ENCODE measurements around the gene NAV2.
"Not testable (repeated sequence)": the region's sequence is repeated elsewhere in the genome, so short reads cannot be mapped to it uniquely, and the experiment has no call there.

NAV2 gene

DNA sequence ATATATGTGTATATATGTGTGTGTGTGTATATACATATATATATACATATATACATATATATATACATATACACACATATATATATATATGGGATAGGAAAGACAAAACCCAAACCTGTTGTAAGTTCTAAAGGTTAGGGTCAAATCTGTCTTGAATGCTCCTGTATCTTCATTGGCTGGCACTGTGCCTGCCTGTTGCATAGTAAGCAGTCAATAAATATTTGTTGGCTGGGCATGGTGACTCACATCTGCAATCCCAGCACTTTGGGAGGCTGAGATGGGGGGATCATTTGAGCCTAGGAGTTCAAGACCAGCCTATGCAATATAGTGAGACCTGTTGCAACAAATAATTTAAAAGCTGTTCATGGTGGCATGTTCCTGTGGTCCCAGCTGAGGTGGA, 242.3 kb downstream of the NAV2 start:
- DNase-seq (ENCODE audit: low read depth), result peak; percentile 44
- TF ChIP-seq, protein P1, sequence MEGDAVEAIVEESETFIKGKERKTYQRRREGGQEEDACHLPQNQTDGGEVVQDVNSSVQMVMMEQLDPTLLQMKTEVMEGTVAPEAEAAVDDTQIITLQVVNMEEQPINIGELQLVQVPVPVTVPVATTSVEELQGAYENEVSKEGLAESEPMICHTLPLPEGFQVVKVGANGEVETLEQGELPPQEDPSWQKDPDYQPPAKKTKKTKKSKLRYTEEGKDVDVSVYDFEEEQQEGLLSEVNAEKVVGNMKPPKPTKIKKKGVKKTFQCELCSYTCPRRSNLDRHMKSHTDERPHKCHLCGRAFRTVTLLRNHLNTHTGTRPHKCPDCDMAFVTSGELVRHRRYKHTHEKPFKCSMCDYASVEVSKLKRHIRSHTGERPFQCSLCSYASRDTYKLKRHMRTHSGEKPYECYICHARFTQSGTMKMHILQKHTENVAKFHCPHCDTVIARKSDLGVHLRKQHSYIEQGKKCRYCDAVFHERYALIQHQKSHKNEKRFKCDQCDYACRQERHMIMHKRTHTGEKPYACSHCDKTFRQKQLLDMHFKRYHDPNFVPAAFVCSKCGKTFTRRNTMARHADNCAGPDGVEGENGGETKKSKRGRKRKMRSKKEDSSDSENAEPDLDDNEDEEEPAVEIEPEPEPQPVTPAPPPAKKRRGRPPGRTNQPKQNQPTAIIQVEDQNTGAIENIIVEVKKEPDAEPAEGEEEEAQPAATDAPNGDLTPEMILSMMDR (conservative IDR thresholded peaks at IDR 0.05; ENCODE audit: low read depth, low read length), result no peak
- no peak overlapping the region for H3K4me3 ChIP-seq (ENCODE audit: low read depth, low read length)

DNA sequence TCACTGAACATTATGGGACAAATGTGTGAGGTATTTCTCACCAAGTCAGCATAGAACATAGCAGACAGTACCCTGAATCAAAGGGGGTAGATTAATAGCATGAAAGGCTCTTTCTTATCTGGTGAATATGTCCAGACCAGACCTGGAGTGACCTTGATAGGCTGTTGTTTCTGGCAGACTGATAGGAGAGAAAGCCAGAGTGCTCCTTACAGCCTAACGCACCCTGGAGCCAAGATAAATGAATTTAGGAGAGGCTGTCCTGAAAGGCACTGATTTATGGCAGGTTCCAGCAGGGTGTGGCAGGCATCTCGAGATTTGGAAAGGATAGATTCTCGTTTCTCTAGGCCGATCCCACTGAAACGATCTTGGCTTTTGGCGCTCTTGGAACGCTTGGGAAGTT, 243.0 kb downstream of the NAV2 start:
- no peak overlapping the region for H3K4me3 ChIP-seq (ENCODE audit: low read depth, low read length)
- TF ChIP-seq, protein P1 (conservative IDR thresholded peaks at IDR 0.05; ENCODE audit: low read depth, low read length), result no peak
- DNase-seq (ENCODE audit: low read depth), result no peak

DNA sequence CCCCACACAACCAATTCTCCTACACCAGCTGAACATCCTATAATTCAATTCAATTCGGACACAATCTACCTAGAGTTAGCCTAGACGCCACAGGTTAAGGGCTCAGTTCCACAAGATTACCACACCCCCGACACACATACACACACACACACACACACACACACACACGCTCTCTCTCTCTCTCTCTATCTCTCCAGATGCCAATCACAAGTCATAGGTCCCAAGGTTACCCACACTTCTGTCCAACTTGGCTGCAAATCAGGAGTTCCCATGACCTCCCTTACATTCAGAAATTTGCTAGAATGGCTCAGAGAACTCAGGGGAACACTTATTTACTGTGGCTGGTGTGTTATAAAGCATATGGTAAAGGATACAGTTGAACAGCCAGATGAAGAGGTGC, 243.6 kb downstream of the NAV2 start:
- no peak overlapping the region for H3K4me3 ChIP-seq (ENCODE audit: low read depth, low read length)
- no peak for DNase-seq (ENCODE audit: low read depth)
- TF ChIP-seq, protein P1 (conservative IDR thresholded peaks at IDR 0.05; ENCODE audit: low read depth, low read length), result no peak

DNA sequence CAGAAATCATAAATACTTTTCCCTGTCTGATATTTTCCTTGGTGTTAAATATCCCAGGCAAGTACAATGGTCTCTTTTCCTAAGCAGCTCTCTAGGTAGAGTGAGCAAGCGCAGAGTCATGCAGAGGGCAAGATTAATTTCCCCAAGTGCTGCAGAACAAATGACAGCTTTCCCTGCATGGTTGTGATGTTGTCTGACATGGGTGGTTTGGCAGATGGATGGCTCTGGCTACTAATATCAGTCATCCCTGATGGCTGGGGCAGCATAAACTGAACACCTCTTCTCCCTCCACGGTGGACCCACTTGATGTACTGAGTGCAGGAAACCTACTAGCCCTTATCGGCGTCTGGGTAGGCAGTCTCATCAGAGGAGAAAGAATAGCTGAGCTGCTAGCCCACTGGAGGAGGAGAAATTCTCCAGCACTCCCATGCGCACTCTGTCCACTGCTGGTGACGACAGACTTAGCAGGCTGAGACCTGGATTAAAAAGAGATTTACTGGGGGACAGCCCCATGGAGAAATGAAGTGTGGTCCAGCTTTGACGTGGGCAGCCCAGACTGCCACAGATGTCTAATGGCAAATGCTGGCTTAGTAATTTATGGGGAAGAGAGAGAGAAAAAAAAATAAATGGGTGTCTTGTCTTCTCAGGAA, 244.8 kb downstream of the NAV2 start:
- TF ChIP-seq, protein P1 (conservative IDR thresholded peaks at IDR 0.05; ENCODE audit: low read depth, low read length), result no peak
- H3K4me3 ChIP-seq (ENCODE audit: low read depth, low read length), result no peak overlapping the region
- no peak for DNase-seq (ENCODE audit: low read depth)

DNA sequence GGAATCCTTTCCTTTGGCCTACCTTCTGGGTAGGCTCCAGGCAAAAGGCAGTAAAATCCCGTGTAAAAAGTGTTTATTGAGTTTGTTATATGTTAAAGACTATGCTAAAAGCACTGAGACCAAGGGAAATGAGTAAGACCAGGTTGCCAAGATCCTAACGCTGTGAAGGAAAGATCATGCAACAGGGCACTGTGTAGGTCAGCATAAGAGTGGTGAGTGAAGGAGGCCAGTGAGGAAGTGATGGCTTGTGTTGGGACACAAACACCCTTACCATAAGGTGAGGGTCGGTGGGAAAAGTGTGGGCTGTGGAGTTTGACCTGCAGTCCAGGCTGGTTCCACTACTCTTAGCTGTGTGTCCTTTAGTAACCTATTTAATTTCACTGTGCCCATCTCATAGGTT, 245.6 kb downstream of the NAV2 start:
- peak; percentile 46 for DNase-seq (ENCODE audit: low read depth)
- no peak overlapping the region for H3K4me3 ChIP-seq (ENCODE audit: low read depth, low read length)
- TF ChIP-seq, protein P1 (conservative IDR thresholded peaks at IDR 0.05; ENCODE audit: low read depth, low read length), result no peak

DNA sequence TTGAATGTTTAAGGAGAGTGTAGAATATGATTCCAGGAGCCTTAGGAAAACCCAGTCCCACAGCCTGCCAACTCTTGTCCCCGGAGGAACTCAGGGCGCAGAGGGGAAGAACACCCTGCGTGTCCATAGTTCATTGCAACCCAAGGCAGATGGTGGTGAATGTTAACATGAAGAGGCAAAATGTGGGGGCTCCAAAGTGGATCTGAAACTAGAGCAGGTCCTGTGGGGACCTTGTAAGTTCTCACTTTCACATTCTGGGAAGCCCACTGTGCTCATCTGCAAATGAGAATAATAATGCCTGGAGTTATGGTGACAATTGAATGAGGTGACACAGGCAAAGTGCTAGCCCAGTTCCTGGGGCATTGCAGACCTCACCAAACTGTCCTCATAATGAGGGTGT, 246.6 kb downstream of the NAV2 start:
- TF ChIP-seq, protein P1 (conservative IDR thresholded peaks at IDR 0.05; ENCODE audit: low read depth, low read length), result no peak
- H3K4me3 ChIP-seq (ENCODE audit: low read depth, low read length), result no peak overlapping the region
- DNase-seq (ENCODE audit: low read depth), result no peak

DNA sequence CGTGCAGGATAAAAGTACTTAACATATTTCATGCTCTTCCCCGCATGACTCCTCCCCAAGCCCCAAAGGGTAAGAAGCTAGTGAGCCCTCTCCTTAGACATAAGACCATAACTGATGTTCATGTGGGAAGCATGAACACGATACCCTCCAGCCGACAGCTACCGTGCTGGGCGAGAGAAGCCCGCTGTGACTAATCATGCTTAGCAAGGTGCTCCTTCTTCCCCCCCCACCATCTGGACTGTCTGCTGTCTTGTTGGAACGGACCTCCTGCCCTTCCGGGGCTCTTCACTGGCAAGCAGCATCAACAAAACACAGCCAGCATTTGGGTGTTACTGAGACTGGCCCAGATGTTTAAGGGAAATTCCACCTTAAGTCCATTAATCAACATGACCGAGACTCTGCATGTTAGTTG, 247.0 kb downstream of the NAV2 start:
- TF ChIP-seq, protein P1 (conservative IDR thresholded peaks at IDR 0.05; ENCODE audit: low read depth, low read length), result no peak
- no peak for DNase-seq (ENCODE audit: low read depth)

DNA sequence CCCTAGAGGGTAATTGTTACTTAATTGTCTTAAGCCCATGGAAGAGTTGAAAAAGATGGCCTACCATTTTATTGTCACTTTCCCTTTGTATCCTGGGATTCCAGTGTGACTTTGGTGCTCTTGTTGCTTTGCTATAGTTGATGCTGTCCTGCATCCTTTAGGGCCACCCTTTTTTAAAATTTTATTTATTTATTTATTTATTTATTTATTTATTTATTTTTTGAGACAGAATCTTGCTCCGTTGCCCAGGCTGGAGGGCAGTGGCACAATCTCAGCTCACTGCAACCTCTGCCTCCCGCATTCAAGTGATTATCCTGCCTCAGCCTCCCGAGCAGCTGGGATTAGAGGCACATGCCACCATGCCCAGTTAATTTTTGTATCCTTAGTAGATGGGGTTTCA, 247.8 kb downstream of the NAV2 start:
- DNase-seq (ENCODE audit: low read depth); H3K4me3 ChIP-seq (ENCODE audit: low read depth, low read length): not testable (repeated sequence)

More for the DNA sequence above, 247.0 kb downstream of the NAV2 start:
- no peak overlapping the region for H3K4me3 ChIP-seq (ENCODE audit: low read depth, low read length)
